ENCODE measurements around the gene MCM8.

MCM8 gene

DNA sequence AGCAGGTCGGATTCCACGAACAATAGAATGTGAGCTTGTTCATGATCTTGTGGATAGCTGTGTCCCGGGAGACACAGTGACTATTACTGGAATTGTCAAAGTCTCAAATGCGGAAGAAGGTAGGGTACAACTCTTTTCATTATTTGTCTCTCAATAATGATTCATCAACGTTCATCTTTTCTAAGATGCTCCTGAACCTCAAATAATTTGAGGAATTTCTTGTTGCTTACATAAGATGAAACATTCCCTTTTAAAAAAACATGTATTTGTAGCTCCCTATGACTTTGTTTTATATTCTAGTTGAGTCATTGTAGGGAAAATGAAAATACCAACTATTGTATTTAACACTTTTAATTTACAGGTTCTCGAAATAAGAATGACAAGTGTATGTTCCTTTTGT, 17.0 kb downstream of the MCM8 start:
- peaks cover 11% of the 10 kb centered on the region for H3K4me1 ChIP-seq (ENCODE audit: control insufficient read depth, low read depth, low read length)
- no peak overlapping the region for H3K27ac ChIP-seq (ENCODE audit: low read length)
- H3K27me3 ChIP-seq (ENCODE audit: control insufficient read depth, insufficient read depth, low read length), result peaks cover 64% of the 10 kb centered on the region
- peaks cover 54% of the 10 kb centered on the region for H3K36me3 ChIP-seq (ENCODE audit: control insufficient read depth, low read depth, low read length)
- no peaks in the 10 kb centered on the region for H3K9me3 ChIP-seq (ENCODE audit: control insufficient read depth, low read depth, low read length)
- no peak overlapping the region for H3K4me3 ChIP-seq (ENCODE audit: low read length)
- H3K9ac ChIP-seq (ENCODE audit: low read length), result no peak overlapping the region

DNA sequence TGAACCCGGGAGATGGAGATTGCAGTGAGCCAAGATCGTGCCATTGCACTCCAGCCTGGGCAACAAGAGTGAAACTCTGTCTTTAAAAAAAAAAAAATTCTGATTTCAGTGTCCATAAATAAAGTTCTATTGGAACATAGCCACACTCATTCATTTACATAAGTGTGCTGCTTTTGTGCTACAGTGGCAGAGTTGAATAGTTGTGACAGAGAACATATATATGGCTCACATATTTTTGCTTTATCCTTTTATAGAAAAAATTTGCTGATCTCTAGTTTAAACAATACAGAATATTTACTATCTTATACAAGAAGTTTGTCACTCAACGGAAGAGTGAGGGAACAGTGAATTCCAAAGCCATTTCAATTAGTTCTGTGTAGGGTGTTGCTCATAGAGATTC, 18.0 kb downstream of the MCM8 start:
- Histone ChIP-seq H3K27me3 (ENCODE audit: control insufficient read depth, insufficient read depth, low read length) (peaks cover 64% of the 10 kb centered on the region), H3K4me1 (ENCODE audit: control insufficient read depth, low read depth, low read length) (peaks cover 11% of the 10 kb centered on the region), H3K27ac (ENCODE audit: low read length) (no peak overlapping the region), H3K4me3 (ENCODE audit: low read length) (no peak overlapping the region), H3K9me3 (ENCODE audit: control insufficient read depth, low read depth, low read length) (no peaks in the 10 kb centered on the region), H3K36me3 (ENCODE audit: control insufficient read depth, low read depth, low read length) (peaks cover 56% of the 10 kb centered on the region), H3K9ac (ENCODE audit: low read length) (no peak overlapping the region)

DNA sequence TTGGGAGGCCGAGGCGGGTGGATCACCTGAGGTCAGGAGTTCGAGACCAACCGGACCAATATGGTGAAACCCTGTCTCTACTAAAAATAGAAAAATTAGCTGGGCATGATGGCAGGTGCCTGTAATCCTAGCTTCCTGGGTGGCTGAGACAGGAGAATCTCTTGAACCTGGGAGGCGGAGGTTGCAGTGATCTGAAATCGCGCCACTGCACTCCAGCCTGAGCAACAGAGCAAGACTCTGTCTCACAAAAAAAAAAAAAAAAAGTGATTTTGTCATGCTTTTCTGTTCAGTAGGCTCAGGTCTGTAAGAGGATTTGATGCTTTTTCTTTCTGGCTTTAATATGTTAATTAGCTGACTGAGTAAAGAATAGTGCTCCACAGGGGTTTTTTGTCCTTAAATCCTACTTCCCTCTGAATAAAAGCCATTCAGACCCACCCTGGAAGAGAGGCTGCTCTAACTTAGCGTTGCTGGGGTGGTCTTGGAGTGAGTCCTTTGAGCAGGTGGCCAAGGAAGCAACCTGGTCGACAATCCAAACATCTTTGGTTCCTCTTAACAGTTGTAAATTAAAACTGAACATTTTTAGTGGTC, 19.0 kb downstream of the MCM8 start:
- Histone ChIP-seq H3K9ac (ENCODE audit: low read length) (no peak overlapping the region), H3K4me3 (ENCODE audit: low read length) (no peak overlapping the region), H3K9me3 (ENCODE audit: control insufficient read depth, low read depth, low read length) (no peaks in the 10 kb centered on the region), H3K27me3 (ENCODE audit: control insufficient read depth, insufficient read depth, low read length) (peaks cover 64% of the 10 kb centered on the region), H3K4me1 (ENCODE audit: control insufficient read depth, low read depth, low read length) (peaks cover 11% of the 10 kb centered on the region), H3K27ac (ENCODE audit: low read length) (no peak overlapping the region), H3K36me3 (ENCODE audit: control insufficient read depth, low read depth, low read length) (peaks cover 55% of the 10 kb centered on the region)

DNA sequence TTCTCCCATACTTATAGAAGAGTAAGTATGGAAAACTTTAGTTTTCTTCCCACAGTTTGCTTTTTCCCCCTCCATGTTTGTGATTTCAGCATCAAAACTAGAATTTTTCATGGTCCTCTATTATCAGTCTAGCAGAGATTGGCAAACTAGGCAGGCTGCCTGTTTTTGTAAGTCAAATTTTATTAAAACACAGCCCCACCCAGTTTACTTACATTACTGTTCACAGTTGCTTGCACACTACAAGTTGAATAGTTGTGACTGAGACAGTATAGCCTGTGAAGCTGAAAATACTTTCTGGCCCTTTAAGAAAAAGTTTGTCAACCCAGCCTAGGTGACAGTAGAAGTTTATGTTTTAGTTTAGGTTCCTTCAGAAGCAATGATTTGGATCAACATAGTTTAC, 19.5 kb downstream of the MCM8 start:
- peaks cover 64% of the 10 kb centered on the region for H3K27me3 ChIP-seq (ENCODE audit: control insufficient read depth, insufficient read depth, low read length)
- H3K36me3 ChIP-seq (ENCODE audit: control insufficient read depth, low read depth, low read length), result peaks cover 58% of the 10 kb centered on the region
- H3K4me3 ChIP-seq (ENCODE audit: low read length), result no peak overlapping the region
- H3K27ac ChIP-seq (ENCODE audit: low read length), result no peak overlapping the region
- H3K9ac ChIP-seq (ENCODE audit: low read length), result no peak overlapping the region
- H3K4me1 ChIP-seq (ENCODE audit: control insufficient read depth, low read depth, low read length), result peaks cover 11% of the 10 kb centered on the region
- H3K9me3 ChIP-seq (ENCODE audit: control insufficient read depth, low read depth, low read length), result no peaks in the 10 kb centered on the region

DNA sequence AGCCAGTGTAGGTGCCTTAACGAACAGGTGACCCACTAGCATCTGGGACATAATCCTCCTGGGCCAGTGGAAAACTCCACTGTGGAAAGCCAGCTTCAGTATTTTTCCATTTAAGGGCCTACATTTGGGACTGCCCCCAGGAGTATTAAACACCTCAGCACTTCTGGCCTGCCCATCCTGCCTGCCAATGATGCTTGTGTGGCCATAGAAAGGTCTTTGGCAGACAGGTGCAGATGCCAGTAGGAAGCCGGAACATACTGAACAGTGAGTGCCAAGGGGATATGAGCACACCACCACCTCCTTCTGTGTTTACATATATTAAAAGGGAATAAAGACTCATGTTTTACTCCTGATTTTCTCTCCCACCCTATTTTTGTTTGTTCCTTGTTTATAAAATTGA, 19.9 kb downstream of the MCM8 start:
- peaks cover 64% of the 10 kb centered on the region for H3K27me3 ChIP-seq (ENCODE audit: control insufficient read depth, insufficient read depth, low read length)
- no peak overlapping the region for H3K4me3 ChIP-seq (ENCODE audit: low read length)
- peaks cover 11% of the 10 kb centered on the region for H3K4me1 ChIP-seq (ENCODE audit: control insufficient read depth, low read depth, low read length)
- peaks cover 59% of the 10 kb centered on the region for H3K36me3 ChIP-seq (ENCODE audit: control insufficient read depth, low read depth, low read length)
- no peaks in the 10 kb centered on the region for H3K9me3 ChIP-seq (ENCODE audit: control insufficient read depth, low read depth, low read length)
- H3K9ac ChIP-seq (ENCODE audit: low read length), result no peak overlapping the region
- H3K27ac ChIP-seq (ENCODE audit: low read length), result no peak overlapping the region

DNA sequence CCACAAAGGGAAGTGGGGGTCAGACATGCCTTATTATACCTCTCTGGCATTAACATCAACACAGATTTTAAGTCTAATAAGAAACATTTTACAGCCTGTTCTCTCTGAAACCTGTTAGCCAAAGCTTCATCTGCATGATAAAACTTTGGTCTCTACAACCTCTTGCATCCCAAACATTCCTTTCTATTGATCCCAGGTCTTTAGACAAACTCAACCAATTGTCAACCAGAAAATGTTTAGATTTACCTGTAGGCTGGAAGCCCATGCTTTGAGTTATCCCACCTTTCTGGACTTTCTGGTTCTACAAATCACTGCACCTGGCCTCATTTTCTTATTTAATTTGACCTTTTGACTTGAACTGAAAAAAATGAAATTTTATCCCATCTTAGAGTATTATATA, 20.8 kb downstream of the MCM8 start:
- Histone ChIP-seq H3K9me3 (ENCODE audit: control insufficient read depth, low read depth, low read length) (no peaks in the 10 kb centered on the region), H3K27ac (ENCODE audit: low read length) (no peak overlapping the region), H3K4me3 (ENCODE audit: low read length) (no peak overlapping the region), H3K27me3 (ENCODE audit: control insufficient read depth, insufficient read depth, low read length) (peaks cover 60% of the 10 kb centered on the region), H3K4me1 (ENCODE audit: control insufficient read depth, low read depth, low read length) (peaks cover 11% of the 10 kb centered on the region), H3K36me3 (ENCODE audit: control insufficient read depth, low read depth, low read length) (peaks cover 57% of the 10 kb centered on the region), H3K9ac (ENCODE audit: low read length) (no peak overlapping the region)

DNA sequence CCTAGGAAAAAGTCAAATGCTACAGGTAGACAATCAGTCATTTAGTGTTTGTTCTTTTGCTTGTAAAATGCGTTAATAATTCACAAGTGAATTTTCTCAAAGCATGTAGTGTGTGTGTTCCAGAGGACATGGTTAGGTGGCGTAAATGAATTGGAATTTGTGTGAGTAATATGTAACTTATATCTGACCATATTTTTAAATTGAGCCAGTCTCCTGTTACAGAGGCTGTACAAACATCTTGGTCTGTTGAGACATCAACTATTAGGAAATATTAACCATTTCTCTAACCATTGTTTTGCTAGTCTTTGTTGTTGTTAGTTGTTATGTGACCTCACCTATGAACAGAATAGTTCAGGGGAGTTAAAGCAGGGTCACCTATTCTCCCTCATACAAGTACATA, 22.7 kb downstream of the MCM8 start:
- peaks cover 56% of the 10 kb centered on the region for H3K36me3 ChIP-seq (ENCODE audit: control insufficient read depth, low read depth, low read length)
- H3K27me3 ChIP-seq (ENCODE audit: control insufficient read depth, insufficient read depth, low read length), result peaks cover 40% of the 10 kb centered on the region
- H3K9me3 ChIP-seq (ENCODE audit: control insufficient read depth, low read depth, low read length), result no peaks in the 10 kb centered on the region
- no peak overlapping the region for H3K4me3 ChIP-seq (ENCODE audit: low read length)
- no peak overlapping the region for H3K27ac ChIP-seq (ENCODE audit: low read length)
- H3K9ac ChIP-seq (ENCODE audit: low read length), result no peak overlapping the region
- peaks cover 11% of the 10 kb centered on the region for H3K4me1 ChIP-seq (ENCODE audit: control insufficient read depth, low read depth, low read length)

DNA sequence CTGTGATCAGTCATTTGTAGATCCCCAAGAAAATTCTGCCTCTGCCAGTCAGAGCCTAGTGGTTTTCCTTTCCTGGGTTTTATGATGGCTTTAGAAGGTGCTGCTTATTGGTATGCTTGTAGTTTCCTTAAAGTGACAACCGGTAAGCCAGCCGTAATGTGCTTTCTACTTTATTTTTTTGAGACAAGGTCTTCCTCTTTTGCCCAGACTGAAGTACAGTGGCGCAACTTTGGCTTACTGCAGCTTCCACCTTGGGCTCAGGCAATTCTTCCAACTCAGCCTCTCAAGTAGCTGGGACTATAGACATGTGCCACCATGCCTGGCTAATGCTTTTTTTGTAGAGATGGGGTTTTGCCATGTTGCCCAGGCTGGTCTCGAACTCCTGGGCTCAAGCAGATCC, 23.5 kb downstream of the MCM8 start:
- peaks cover 59% of the 10 kb centered on the region for H3K36me3 ChIP-seq (ENCODE audit: control insufficient read depth, low read depth, low read length)
- peaks cover 11% of the 10 kb centered on the region for H3K4me1 ChIP-seq (ENCODE audit: control insufficient read depth, low read depth, low read length)

DNA sequence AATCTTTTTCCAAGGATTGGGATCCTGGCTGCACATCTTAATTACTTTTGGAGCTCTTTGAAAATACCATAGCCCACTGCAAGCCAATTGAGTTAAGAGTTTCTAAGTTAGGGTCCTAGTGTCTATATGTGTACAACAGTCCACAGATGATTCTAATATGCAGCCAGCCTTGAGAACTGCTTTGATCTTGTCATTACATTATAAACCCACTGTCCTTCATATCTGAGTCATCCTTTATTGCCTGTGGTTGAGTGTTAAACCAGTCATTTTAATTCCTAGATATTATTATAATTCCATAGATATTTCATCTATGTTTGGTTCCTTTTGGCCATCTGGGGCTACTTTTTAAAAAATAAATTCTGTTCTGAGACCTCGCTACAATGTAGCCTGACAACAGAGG, 24.1 kb downstream of the MCM8 start:
- Histone ChIP-seq H3K9ac (ENCODE audit: low read length) (no peak overlapping the region), H3K4me1 (ENCODE audit: control insufficient read depth, low read depth, low read length) (peaks cover 11% of the 10 kb centered on the region), H3K27me3 (ENCODE audit: control insufficient read depth, insufficient read depth, low read length) (peaks cover 27% of the 10 kb centered on the region), H3K9me3 (ENCODE audit: control insufficient read depth, low read depth, low read length) (no peaks in the 10 kb centered on the region), H3K36me3 (ENCODE audit: control insufficient read depth, low read depth, low read length) (peaks cover 65% of the 10 kb centered on the region), H3K4me3 (ENCODE audit: low read length) (no peak overlapping the region), H3K27ac (ENCODE audit: low read length) (no peak overlapping the region)

More for the DNA sequence above, 23.5 kb downstream of the MCM8 start:
- H3K9ac ChIP-seq (ENCODE audit: low read length), result no peak overlapping the region
- no peak overlapping the region for H3K27ac ChIP-seq (ENCODE audit: low read length)
- no peaks in the 10 kb centered on the region for H3K9me3 ChIP-seq (ENCODE audit: control insufficient read depth, low read depth, low read length)
- H3K4me3 ChIP-seq (ENCODE audit: low read length), result no peak overlapping the region
- peaks cover 32% of the 10 kb centered on the region for H3K27me3 ChIP-seq (ENCODE audit: control insufficient read depth, insufficient read depth, low read length)

DNA sequence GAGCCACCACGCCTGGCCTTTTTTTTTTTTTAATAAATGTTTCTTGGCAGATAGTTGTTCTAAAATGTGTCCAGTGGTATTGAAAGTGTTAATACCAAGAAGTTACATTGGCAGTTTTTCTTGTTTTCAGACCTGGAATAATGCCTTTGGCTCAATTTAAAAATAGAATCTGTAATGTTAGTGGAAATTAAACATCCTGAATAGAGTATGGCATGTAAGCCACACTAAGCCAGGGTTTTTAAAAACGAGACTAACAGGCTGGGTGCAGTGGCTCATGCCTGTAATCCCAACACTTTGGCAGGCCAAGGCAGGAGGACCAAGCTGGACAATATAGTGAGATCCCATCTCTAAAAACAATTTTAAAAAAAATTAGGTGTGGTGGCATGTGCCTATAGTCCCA, 25.3 kb downstream of the MCM8 start:
- Histone ChIP-seq H3K9ac (ENCODE audit: low read length) (no peak overlapping the region), H3K27ac (ENCODE audit: low read length) (no peak overlapping the region), H3K4me3 (ENCODE audit: low read length) (no peak overlapping the region), H3K9me3 (ENCODE audit: control insufficient read depth, low read depth, low read length) (no peaks in the 10 kb centered on the region), H3K36me3 (ENCODE audit: control insufficient read depth, low read depth, low read length) (peaks cover 67% of the 10 kb centered on the region), H3K27me3 (ENCODE audit: control insufficient read depth, insufficient read depth, low read length) (peaks cover 14% of the 10 kb centered on the region), H3K4me1 (ENCODE audit: control insufficient read depth, low read depth, low read length) (peaks cover 6% of the 10 kb centered on the region)

DNA sequence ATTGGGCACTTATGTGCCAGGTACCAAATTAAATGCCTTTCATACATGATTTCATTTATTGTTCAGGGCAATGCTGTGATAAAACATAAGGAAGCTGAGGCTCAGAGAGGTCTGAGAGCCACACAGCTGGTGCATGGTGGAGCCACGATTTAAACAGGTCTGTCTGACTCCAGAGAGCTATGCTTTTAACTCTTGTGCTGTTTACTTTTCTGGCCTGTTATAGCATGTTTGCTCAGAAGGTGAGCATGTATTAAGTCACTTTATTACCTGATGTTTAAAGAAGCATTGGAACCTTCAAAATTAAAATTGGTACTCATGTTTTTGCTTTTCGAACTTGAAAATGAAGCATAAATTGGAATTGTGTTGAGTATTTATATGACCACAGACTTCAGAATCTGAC, 26.8 kb downstream of the MCM8 start:
- H3K4me3 ChIP-seq (ENCODE audit: low read length), result no peak overlapping the region
- H3K4me1 ChIP-seq (ENCODE audit: control insufficient read depth, low read depth, low read length), result no peaks in the 10 kb centered on the region
- H3K36me3 ChIP-seq (ENCODE audit: control insufficient read depth, low read depth, low read length), result peaks cover 76% of the 10 kb centered on the region
- no peak overlapping the region for H3K27ac ChIP-seq (ENCODE audit: low read length)
- H3K9me3 ChIP-seq (ENCODE audit: control insufficient read depth, low read depth, low read length), result no peaks in the 10 kb centered on the region
- no peak overlapping the region for H3K9ac ChIP-seq (ENCODE audit: low read length)
- H3K27me3 ChIP-seq (ENCODE audit: control insufficient read depth, insufficient read depth, low read length), result no peaks in the 10 kb centered on the region

DNA sequence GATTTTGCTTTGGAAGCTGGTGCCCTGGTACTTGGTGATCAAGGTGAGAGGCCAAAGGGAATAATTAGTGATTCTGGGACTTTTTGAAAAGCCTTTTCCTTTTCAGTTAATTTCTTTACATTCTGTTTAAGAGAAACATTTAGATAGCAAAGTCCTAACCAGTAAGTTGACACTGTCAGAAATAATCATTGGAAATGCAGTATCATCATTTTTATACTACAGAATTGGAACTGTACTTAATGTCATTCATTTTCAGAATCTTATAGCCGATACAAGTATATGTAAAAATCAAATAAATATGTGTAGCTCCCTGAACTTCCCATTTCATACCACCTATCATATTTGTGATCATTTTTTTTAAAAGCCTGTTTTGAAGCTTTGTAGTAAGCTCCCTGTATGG, 27.5 kb downstream of the MCM8 start:
- Histone ChIP-seq H3K36me3 (ENCODE audit: control insufficient read depth, low read depth, low read length) (peaks cover 75% of the 10 kb centered on the region), H3K9ac (ENCODE audit: low read length) (no peak overlapping the region), H3K4me3 (ENCODE audit: low read length) (no peak overlapping the region)

More for the DNA sequence above, 27.5 kb downstream of the MCM8 start:
- Histone ChIP-seq H3K9me3 (ENCODE audit: control insufficient read depth, low read depth, low read length) (no peaks in the 10 kb centered on the region), H3K27ac (ENCODE audit: low read length) (no peak overlapping the region), H3K27me3 (ENCODE audit: control insufficient read depth, insufficient read depth, low read length) (no peaks in the 10 kb centered on the region), H3K4me1 (ENCODE audit: control insufficient read depth, low read depth, low read length) (no peaks in the 10 kb centered on the region)

Measured in iPS-18a (cell line).